ENCODE measurements around the gene CCDC88A.

Gene CCDC88A

GRCh38 chr2:55441280-55441892 lies 21.7 kb upstream of the CCDC88A start:
- H3K9ac ChIP-seq (ENCODE audit: low read length): no peak overlapping the region
- no peaks in the 10 kb centered on the region for H3K27me3 ChIP-seq (ENCODE audit: insufficient read depth, low read length)
- no peaks in the 10 kb centered on the region for H3F3A ChIP-seq (ENCODE audit: insufficient read depth, low read length)
- no peaks in the 10 kb centered on the region for H3K4me1 ChIP-seq (ENCODE audit: insufficient read depth, low read length, severe bottlenecking)
- no peaks in the 10 kb centered on the region for H3K9me2 ChIP-seq (ENCODE audit: low read depth, low read length)
- no peaks in the 10 kb centered on the region for H3K79me2 ChIP-seq (ENCODE audit: insufficient read depth, low read length)
- H3K9me3 ChIP-seq (ENCODE audit: low read length): no peaks in the 10 kb centered on the region
- H3K4me2 ChIP-seq (ENCODE audit: low read length): no peak overlapping the region
- TF ChIP-seq EZH2 (IDR thresholded peaks at IDR 0.05; ENCODE audit: borderline replicate concordance, low read length): no peak
- TF ChIP-seq, protein P1, sequence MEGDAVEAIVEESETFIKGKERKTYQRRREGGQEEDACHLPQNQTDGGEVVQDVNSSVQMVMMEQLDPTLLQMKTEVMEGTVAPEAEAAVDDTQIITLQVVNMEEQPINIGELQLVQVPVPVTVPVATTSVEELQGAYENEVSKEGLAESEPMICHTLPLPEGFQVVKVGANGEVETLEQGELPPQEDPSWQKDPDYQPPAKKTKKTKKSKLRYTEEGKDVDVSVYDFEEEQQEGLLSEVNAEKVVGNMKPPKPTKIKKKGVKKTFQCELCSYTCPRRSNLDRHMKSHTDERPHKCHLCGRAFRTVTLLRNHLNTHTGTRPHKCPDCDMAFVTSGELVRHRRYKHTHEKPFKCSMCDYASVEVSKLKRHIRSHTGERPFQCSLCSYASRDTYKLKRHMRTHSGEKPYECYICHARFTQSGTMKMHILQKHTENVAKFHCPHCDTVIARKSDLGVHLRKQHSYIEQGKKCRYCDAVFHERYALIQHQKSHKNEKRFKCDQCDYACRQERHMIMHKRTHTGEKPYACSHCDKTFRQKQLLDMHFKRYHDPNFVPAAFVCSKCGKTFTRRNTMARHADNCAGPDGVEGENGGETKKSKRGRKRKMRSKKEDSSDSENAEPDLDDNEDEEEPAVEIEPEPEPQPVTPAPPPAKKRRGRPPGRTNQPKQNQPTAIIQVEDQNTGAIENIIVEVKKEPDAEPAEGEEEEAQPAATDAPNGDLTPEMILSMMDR (IDR thresholded peaks at IDR 0.05; ENCODE audit: low read length): no peak
- no peaks in the 10 kb centered on the region for H4K20me1 ChIP-seq (ENCODE audit: insufficient read depth, low read length)
- H2AFZ ChIP-seq (ENCODE audit: low read length): no peak overlapping the region
- no peak overlapping the region for H3K4me3 ChIP-seq (ENCODE audit: low read depth, low read length, poor library complexity, severe bottlenecking)
- no peaks in the 10 kb centered on the region for H3K36me3 ChIP-seq (ENCODE audit: insufficient read depth, low read length)
- no peak overlapping the region for H3K27ac ChIP-seq (ENCODE audit: low read depth, low read length, poor library complexity, severe bottlenecking)

GRCh38 chr2:55439101-55439397 lies 19.4 kb upstream of the CCDC88A start:
- no peaks in the 10 kb centered on the region for H3K4me1 ChIP-seq (ENCODE audit: insufficient read depth, low read length, severe bottlenecking)
- no peak overlapping the region for H3K4me2 ChIP-seq (ENCODE audit: low read length)
- H3K27ac ChIP-seq (ENCODE audit: low read depth, low read length, poor library complexity, severe bottlenecking): no peak overlapping the region

DNA sequence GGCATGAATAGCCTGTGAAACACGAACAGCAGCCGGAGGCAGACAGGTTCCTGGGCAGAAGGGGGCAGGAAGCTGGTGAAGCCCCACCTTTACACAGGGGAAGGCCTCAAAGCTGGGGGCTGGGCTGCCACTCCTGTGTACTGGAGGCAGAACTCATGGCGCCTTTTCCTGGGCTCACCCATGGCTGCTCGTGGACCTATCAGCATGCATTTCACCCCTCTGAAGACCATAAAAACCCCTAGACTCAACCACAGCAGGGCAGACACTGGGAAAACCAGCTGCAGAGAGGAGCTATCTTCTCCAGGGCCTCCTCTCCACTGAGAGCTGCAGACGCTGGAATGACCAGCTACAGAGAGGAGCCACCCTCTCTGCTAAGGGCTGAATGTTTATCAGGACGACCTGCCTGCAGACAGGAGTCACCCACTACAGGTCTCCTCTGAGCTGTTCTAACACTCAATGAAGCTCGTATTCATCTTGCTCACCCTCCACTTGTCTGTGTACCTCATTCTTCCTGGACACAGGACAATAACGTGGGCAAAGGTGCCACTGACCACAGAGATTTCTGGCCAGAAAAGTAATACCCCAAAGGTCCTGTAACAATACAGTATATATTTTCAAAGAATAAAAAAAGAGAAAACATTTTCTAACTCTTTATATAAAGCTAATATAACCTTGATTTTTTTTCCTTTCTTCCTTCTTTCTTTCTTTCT lies 18.9 kb upstream of the CCDC88A start:
- no peak overlapping the region for H2AFZ ChIP-seq (ENCODE audit: low read length)
- H3K4me2 ChIP-seq (ENCODE audit: low read length): no peak overlapping the region
- no peaks in the 10 kb centered on the region for H3K27me3 ChIP-seq (ENCODE audit: insufficient read depth, low read length)

More at GRCh38 chr2:55439101-55439397, 19.4 kb upstream of the CCDC88A start:
- no peak for TF ChIP-seq EZH2 (IDR thresholded peaks at IDR 0.05; ENCODE audit: borderline replicate concordance, low read length)
- TF ChIP-seq, protein P1 (IDR thresholded peaks at IDR 0.05; ENCODE audit: low read length): no peak
- H4K20me1 ChIP-seq (ENCODE audit: insufficient read depth, low read length): no peaks in the 10 kb centered on the region
- H3K27me3 ChIP-seq (ENCODE audit: insufficient read depth, low read length): no peaks in the 10 kb centered on the region
- H3F3A ChIP-seq (ENCODE audit: insufficient read depth, low read length): no peaks in the 10 kb centered on the region
- H3K9ac ChIP-seq (ENCODE audit: low read length): no peak overlapping the region
- H3K9me3 ChIP-seq (ENCODE audit: low read length): no peaks in the 10 kb centered on the region
- no peaks in the 10 kb centered on the region for H3K36me3 ChIP-seq (ENCODE audit: insufficient read depth, low read length)
- no peaks in the 10 kb centered on the region for H3K79me2 ChIP-seq (ENCODE audit: insufficient read depth, low read length)
- no peaks in the 10 kb centered on the region for H3K9me2 ChIP-seq (ENCODE audit: low read depth, low read length)
- no peak overlapping the region for H2AFZ ChIP-seq (ENCODE audit: low read length)
- no peak overlapping the region for H3K4me3 ChIP-seq (ENCODE audit: low read depth, low read length, poor library complexity, severe bottlenecking)

More for the DNA sequence above, 18.9 kb upstream of the CCDC88A start:
- Histone ChIP-seq H3K9me3 (ENCODE audit: low read length) (no peaks in the 10 kb centered on the region), H3K27ac (ENCODE audit: low read depth, low read length, poor library complexity, severe bottlenecking) (no peak overlapping the region), H3K79me2 (ENCODE audit: insufficient read depth, low read length) (no peaks in the 10 kb centered on the region), H3K9me2 (ENCODE audit: low read depth, low read length) (no peaks in the 10 kb centered on the region), H3K4me1 (ENCODE audit: insufficient read depth, low read length, severe bottlenecking) (no peaks in the 10 kb centered on the region), H3K36me3 (ENCODE audit: insufficient read depth, low read length) (no peaks in the 10 kb centered on the region), H3K9ac (ENCODE audit: low read length) (no peak overlapping the region), H4K20me1 (ENCODE audit: insufficient read depth, low read length) (no peaks in the 10 kb centered on the region), H3F3A (ENCODE audit: insufficient read depth, low read length) (no peaks in the 10 kb centered on the region), H3K4me3 (ENCODE audit: low read depth, low read length, poor library complexity, severe bottlenecking) (no peak overlapping the region)
- no peak for TF ChIP-seq EZH2 (IDR thresholded peaks at IDR 0.05; ENCODE audit: borderline replicate concordance, low read length)
- TF ChIP-seq, protein P1 (IDR thresholded peaks at IDR 0.05; ENCODE audit: low read length): no peak
